ENCODE data around the gene ATMIN. TPM values are rescaled to one million over a fixed set of nuclear protein-coding genes. Genes with fewer than 3 reads are reported as not detected.

Gene ATMIN
- total RNA-seq, 1 experiment from 2014 or later = 31.2 TPM

GRCh38 chr16:81014672-81015071 is 21.0 kb upstream of the ATMIN start:
- H3K4me3 ChIP-seq = no peak overlapping the region
- H3K27ac ChIP-seq = no peak overlapping the region
- H3K79me2 ChIP-seq (ENCODE audit: low read depth) = peaks cover 17% of the 10 kb centered on the region
- no peak overlapping the region for H2AFZ ChIP-seq
- no peaks in the 10 kb centered on the region for H3K9me3 ChIP-seq (ENCODE audit: insufficient read depth, low read depth)
- no peaks in the 10 kb centered on the region for H3K27me3 ChIP-seq (ENCODE audit: insufficient read depth, low read depth)
- CTCF ChIA-PET = no interaction called here
- intact Hi-C loops (cut with micrococcal nuclease; ENCODE audit: unreplicated experiment) = no loop called here
- H3F3A ChIP-seq (ENCODE audit: insufficient read depth, low read depth) = 0 out of 2 replicates have a peak, but pooled peaks cover 4% of the 10 kb centered on the region
- POLR2A ChIA-PET (ENCODE audit: unreplicated experiment) = no interaction called here
- no peak overlapping the region for H3K4me2 ChIP-seq
- H3K9me2 ChIP-seq (ENCODE audit: insufficient read depth) = no peaks in the 10 kb centered on the region
- H3K4me1 ChIP-seq (replicated peaks; ENCODE audit: insufficient read depth) = no peaks in the 10 kb centered on the region
- BruUV-seq (replicated peaks) = no TSS peak
- DNase-seq = no peak
- 0 out of 2 replicates have a peak, but pooled peaks cover 4% of the 10 kb centered on the region for H4K20me1 ChIP-seq (ENCODE audit: insufficient read depth)
- peaks cover 47% of the 10 kb centered on the region for H3K36me3 ChIP-seq (ENCODE audit: low read depth)
- TF ChIP-seq, protein P1, sequence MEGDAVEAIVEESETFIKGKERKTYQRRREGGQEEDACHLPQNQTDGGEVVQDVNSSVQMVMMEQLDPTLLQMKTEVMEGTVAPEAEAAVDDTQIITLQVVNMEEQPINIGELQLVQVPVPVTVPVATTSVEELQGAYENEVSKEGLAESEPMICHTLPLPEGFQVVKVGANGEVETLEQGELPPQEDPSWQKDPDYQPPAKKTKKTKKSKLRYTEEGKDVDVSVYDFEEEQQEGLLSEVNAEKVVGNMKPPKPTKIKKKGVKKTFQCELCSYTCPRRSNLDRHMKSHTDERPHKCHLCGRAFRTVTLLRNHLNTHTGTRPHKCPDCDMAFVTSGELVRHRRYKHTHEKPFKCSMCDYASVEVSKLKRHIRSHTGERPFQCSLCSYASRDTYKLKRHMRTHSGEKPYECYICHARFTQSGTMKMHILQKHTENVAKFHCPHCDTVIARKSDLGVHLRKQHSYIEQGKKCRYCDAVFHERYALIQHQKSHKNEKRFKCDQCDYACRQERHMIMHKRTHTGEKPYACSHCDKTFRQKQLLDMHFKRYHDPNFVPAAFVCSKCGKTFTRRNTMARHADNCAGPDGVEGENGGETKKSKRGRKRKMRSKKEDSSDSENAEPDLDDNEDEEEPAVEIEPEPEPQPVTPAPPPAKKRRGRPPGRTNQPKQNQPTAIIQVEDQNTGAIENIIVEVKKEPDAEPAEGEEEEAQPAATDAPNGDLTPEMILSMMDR (conservative IDR thresholded peaks at IDR 0.05) = no peak
- TF ChIP-seq EZH2 (IDR thresholded peaks at IDR 0.05; ENCODE audit: low read depth) = no peak

DNA sequence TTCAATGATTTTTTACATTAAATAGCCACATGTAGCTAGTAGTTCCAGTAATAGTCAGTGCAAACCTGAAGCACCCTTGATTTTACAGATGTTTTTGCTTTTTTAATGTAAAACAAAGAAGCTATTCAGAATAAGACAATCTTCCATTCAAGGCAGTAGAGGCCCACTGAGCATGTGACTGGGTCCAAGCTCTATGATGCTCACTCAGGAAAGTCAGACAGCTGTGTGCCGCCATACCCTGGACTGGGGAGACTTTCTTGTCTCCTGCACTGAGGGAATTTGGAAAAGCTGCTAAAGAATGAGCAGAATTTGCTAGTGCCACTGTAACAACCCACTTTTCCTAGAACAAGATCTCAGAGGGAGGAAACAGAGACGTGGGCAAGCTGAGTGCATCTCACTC is 17.1 kb upstream of the ATMIN start:
- BruUV-seq (replicated peaks) = no TSS peak
- no peaks in the 10 kb centered on the region for H4K20me1 ChIP-seq (ENCODE audit: insufficient read depth)
- no peaks in the 10 kb centered on the region for H3K9me2 ChIP-seq (ENCODE audit: insufficient read depth)
- peaks cover 50% of the 10 kb centered on the region for H3K36me3 ChIP-seq (ENCODE audit: low read depth)
- no peaks in the 10 kb centered on the region for H3K27me3 ChIP-seq (ENCODE audit: insufficient read depth, low read depth)
- H3K4me1 ChIP-seq (replicated peaks; ENCODE audit: insufficient read depth) = no peaks in the 10 kb centered on the region
- no peak for DNase-seq
- no peak overlapping the region for H3K4me3 ChIP-seq
- no peak overlapping the region for H3K4me2 ChIP-seq
- intact Hi-C loops (cut with micrococcal nuclease; ENCODE audit: unreplicated experiment) = no loop called here
- no peak overlapping the region for H2AFZ ChIP-seq
- no peaks in the 10 kb centered on the region for H3K79me2 ChIP-seq (ENCODE audit: low read depth)
- H3F3A ChIP-seq (ENCODE audit: insufficient read depth, low read depth) = no peaks in the 10 kb centered on the region; the same call in 1 of the 2 replicates
- no peaks in the 10 kb centered on the region for H3K9me3 ChIP-seq (ENCODE audit: insufficient read depth, low read depth)
- TF ChIP-seq EZH2 (IDR thresholded peaks at IDR 0.05; ENCODE audit: low read depth) = no peak
- TF ChIP-seq, protein P1 (conservative IDR thresholded peaks at IDR 0.05) = no peak
- ChIA-PET POLR2A (ENCODE audit: unreplicated experiment) (no interaction called here), CTCF (interaction anchor here (0.7 kb wide), 1 partner anchor 160 kb away, joined by 10 read pairs; no protein-coding TSS in a partner anchor)
- no peak overlapping the region for H3K27ac ChIP-seq

DNA sequence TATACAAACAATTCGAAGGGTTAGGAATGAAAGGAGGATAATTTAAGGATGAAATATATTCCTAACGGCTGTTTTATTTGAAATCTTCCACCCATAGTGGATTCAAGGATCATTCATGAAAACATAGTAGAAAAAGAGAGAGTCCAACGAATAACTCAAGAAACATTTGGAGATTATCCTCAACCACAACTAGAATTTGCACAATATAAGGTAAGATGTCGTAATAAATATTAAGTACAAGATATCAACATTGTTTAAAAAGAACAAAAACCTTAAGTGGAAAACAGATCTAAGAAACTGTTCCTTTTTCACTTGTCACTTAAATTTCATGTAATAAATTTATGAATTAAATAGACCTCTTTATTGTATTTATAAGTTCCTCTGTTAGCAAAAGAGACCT is 9.2 kb upstream of the ATMIN start:
- H4K20me1 ChIP-seq (ENCODE audit: insufficient read depth) = no peaks in the 10 kb centered on the region
- peaks cover 21% of the 10 kb centered on the region for H3K36me3 ChIP-seq (ENCODE audit: low read depth)
- no peak overlapping the region for H3K4me3 ChIP-seq
- H3K9me2 ChIP-seq (ENCODE audit: insufficient read depth) = no peaks in the 10 kb centered on the region
- H3F3A ChIP-seq (ENCODE audit: insufficient read depth, low read depth) = peaks cover 4% of the 10 kb centered on the region; the same call in 1 of the 2 replicates
- intact Hi-C loops (cut with micrococcal nuclease; ENCODE audit: unreplicated experiment) = no loop called here
- H3K27me3 ChIP-seq (ENCODE audit: insufficient read depth, low read depth) = no peaks in the 10 kb centered on the region
- no peak overlapping the region for H3K4me2 ChIP-seq
- H3K79me2 ChIP-seq (ENCODE audit: low read depth) = no peaks in the 10 kb centered on the region
- no peak overlapping the region for H3K27ac ChIP-seq
- no peak for TF ChIP-seq EZH2 (IDR thresholded peaks at IDR 0.05; ENCODE audit: low read depth)
- TF ChIP-seq, protein P1 (conservative IDR thresholded peaks at IDR 0.05) = no peak
- no peaks in the 10 kb centered on the region for H3K4me1 ChIP-seq (replicated peaks; ENCODE audit: insufficient read depth)
- no peak overlapping the region for H2AFZ ChIP-seq
- ChIA-PET CTCF (no interaction called here), POLR2A (ENCODE audit: unreplicated experiment) (no interaction called here)
- DNase-seq = no peak
- no peaks in the 10 kb centered on the region for H3K9me3 ChIP-seq (ENCODE audit: insufficient read depth, low read depth)
- no TSS peak for BruUV-seq (replicated peaks)
